H1 (cell line): ENCODE results near the gene DAZAP1. TPM values are rescaled to one million over a fixed set of nuclear protein-coding genes. Genes with fewer than 3 reads are reported as not detected.

Experiments used
- CTCF ChIA-PET: fragments of 300-600 bp; sonication (Branson Sonifier 250); formaldehyde crosslinking; loops from one replicate; lab custom pipeline; 2021; ENCODE audit not compliant: partially characterized antibody; lab: Charles Lee
- POLR2A ChIA-PET: fragments of 300-600 bp; sonication (Branson Sonifier 250); formaldehyde crosslinking; loops from one replicate; lab custom pipeline; 2021; ENCODE audit warnings: inconsistent platforms; ENCODE audit not compliant: partially characterized antibody; lab: Charles Lee
- DNase-seq, 2 experiments: peaks; one replicate each; pipeline versions ENCODE4 v3.0.0 to v3.0.0-alpha.2; 2010 to 2022; ENCODE audit warnings: low spot score in 2 of 2, low read depth in 1 of 2, mixed read lengths in 1 of 2
- FAIRE-seq: peaks from 2 replicates; lab custom pipeline; 2011; peaks lifted over from hg19 to GRCh38; lab: Jason Lieb, UNC
- H2AFZ ChIP-seq: 2 replicates; pipeline ENCODE4 v1.8.1; 2012; ENCODE audit warnings: low read length, inconsistent platforms
- H2AK5ac ChIP-seq: 2 replicates; pipeline ENCODE4 v1.6.1; 2013; ENCODE audit warnings: low read depth, low read length
- H2BK120ac ChIP-seq: replicated peaks from 2 replicates; pipeline ENCODE3; 2013; ENCODE audit warnings: low read depth, low read length, inconsistent platforms
- H2BK12ac ChIP-seq: 2 replicates; pipeline ENCODE4 v1.6.1; 2013; ENCODE audit warnings: low read depth, low read length
- H2BK15ac ChIP-seq: 2 replicates; pipeline ENCODE4 v1.6.1; 2013; ENCODE audit warnings: low read length
- H2BK20ac ChIP-seq: 2 replicates; pipeline ENCODE4 v1.6.1; 2013; ENCODE audit warnings: low read length
- H2BK5ac ChIP-seq: 2 replicates; pipeline ENCODE4 v1.6.1; 2013; ENCODE audit warnings: low read depth, low read length
- H3K14ac ChIP-seq: 2 replicates; pipeline ENCODE4 v1.6.1; 2013; ENCODE audit warnings: inconsistent platforms; ENCODE audit not compliant: insufficient read length
- H3K18ac ChIP-seq: 2 replicates; pipeline ENCODE4 v1.6.1; 2013; ENCODE audit warnings: low read length; ENCODE audit errors: extremely low read depth
- H3K23ac ChIP-seq: 2 replicates; pipeline ENCODE4 v1.6.1; 2013; ENCODE audit warnings: inconsistent platforms; ENCODE audit not compliant: insufficient read length
- H3K23me2 ChIP-seq: 2 replicates; pipeline ENCODE4 v1.6.1; 2013; ENCODE audit warnings: low read depth, low read length
- H3K27ac ChIP-seq: 2 replicates; pipeline ENCODE4 v1.6.1; 2011; ENCODE audit warnings: low read depth, low read length, inconsistent platforms
- H3K27me3 ChIP-seq, 4 experiments: replicated peaks in 1 of 4; 1 replicate in 1 of 4; 2 replicates in 3 of 4; pipeline versions ENCODE4 v1.6.1 to v1.8.1; 2011 to 2013; ENCODE audit warnings: low read length in 3 of 4, mild to moderate bottlenecking in 3 of 4, inconsistent platforms in 2 of 4, mixed read lengths in 2 of 4, moderate library complexity in 1 of 4; ENCODE audit not compliant: control insufficient read depth in 3 of 4, insufficient read depth in 3 of 4; ENCODE audit errors: extremely low read depth in 1 of 4
- H3K36me3 ChIP-seq, 4 experiments: 2 replicates each; pipeline versions ENCODE4 v1.6.1 to v1.8.1; 2011 to 2013; ENCODE audit warnings: mild to moderate bottlenecking in 4 of 4, low read length in 3 of 4, moderate library complexity in 2 of 4, control low read depth in 1 of 4, inconsistent platforms in 1 of 4; ENCODE audit not compliant: insufficient read depth in 4 of 4, control insufficient read depth in 2 of 4
- H3K4ac ChIP-seq: replicated peaks from 2 replicates; pipeline ENCODE3; 2013; ENCODE audit warnings: low read length, low read depth, mixed read lengths, inconsistent platforms; ENCODE audit not compliant: insufficient read length
- H3K4me1 ChIP-seq, 4 experiments: replicated peaks in 1 of 4; 1 replicate in 1 of 4; 2 replicates in 3 of 4; pipeline versions ENCODE4 v1.6.1 to v1.8.1; 2011 to 2013; ENCODE audit warnings: low read length in 3 of 4, inconsistent platforms in 2 of 4, mixed read lengths in 1 of 4; ENCODE audit not compliant: insufficient read depth in 4 of 4, control insufficient read depth in 3 of 4
- H3K4me2 ChIP-seq, 2 experiments: 2 replicates each; pipeline versions ENCODE4 v1.6.1 to v1.8.1; 2011 to 2013; ENCODE audit warnings: low read depth in 2 of 2, low read length in 2 of 2, control low read depth in 1 of 2, inconsistent platforms in 1 of 2, mild to moderate bottlenecking in 1 of 2; ENCODE audit not compliant: insufficient read depth in 1 of 2
- H3K4me3 ChIP-seq, 4 experiments: fragments of 200-600, 300-600 bp in 1 of 4; sonication (generic), shearing (Covaris generic), sonication (Bioruptor Twin) in 1 of 4; 2 replicates each; pipeline versions ENCODE4 v1.5.1 to v1.8.1; 2011 to 2016; ENCODE audit warnings: low read length in 4 of 4, low read depth in 3 of 4, control low read depth in 2 of 4, inconsistent platforms in 2 of 4, mild to moderate bottlenecking in 2 of 4, mixed read lengths in 1 of 4, moderate library complexity in 1 of 4; ENCODE audit not compliant: insufficient read depth in 2 of 4; ENCODE audit errors: extremely low read depth in 1 of 4
- H3K56ac ChIP-seq: replicated peaks from 2 replicates; pipeline ENCODE3; 2013; ENCODE audit warnings: low read depth, mild to moderate bottlenecking, mixed read lengths, low read length, inconsistent platforms; ENCODE audit not compliant: insufficient read length
- H3K79me1 ChIP-seq: 2 replicates; pipeline ENCODE4 v1.6.1; 2013; ENCODE audit warnings: low read depth, low read length, control low read depth
- H3K79me2 ChIP-seq, 2 experiments: 2 replicates each; pipeline versions ENCODE4 v1.6.1 to v1.8.1; 2012 to 2013; ENCODE audit warnings: low read length in 2 of 2, mild to moderate bottlenecking in 2 of 2, inconsistent platforms in 1 of 2; ENCODE audit not compliant: insufficient read depth in 2 of 2, control insufficient read depth in 1 of 2
- H3K9ac ChIP-seq, 4 experiments: replicated peaks in 1 of 4; 1 replicate in 1 of 4; 2 replicates in 3 of 4; pipeline versions ENCODE4 v1.6.1 to v1.8.1; 2011 to 2013; ENCODE audit warnings: low read depth in 3 of 4, low read length in 3 of 4, control low read depth in 2 of 4, mild to moderate bottlenecking in 2 of 4, moderate library complexity in 2 of 4, inconsistent platforms in 1 of 4; ENCODE audit errors: extremely low read depth in 1 of 4
- H3K9me3 ChIP-seq, 2 experiments: 2 replicates each; pipeline versions ENCODE4 v1.6.1 to v1.8.1; 2012 to 2013; ENCODE audit warnings: mild to moderate bottlenecking in 2 of 2, moderate library complexity in 2 of 2, control low read depth in 1 of 2, inconsistent platforms in 1 of 2, low read depth in 1 of 2, low read length in 1 of 2, mixed read lengths in 1 of 2; ENCODE audit not compliant: insufficient read depth in 2 of 2
- H4K20me1 ChIP-seq, 2 experiments: replicated peaks in 1 of 2; 2 replicates each; pipeline versions ENCODE3 to v1.8.1; 2011 to 2013; ENCODE audit warnings: inconsistent platforms in 2 of 2, low read length in 2 of 2, mild to moderate bottlenecking in 1 of 2; ENCODE audit not compliant: insufficient read depth in 2 of 2, control insufficient read depth in 1 of 2
- H4K5ac ChIP-seq: 2 replicates; pipeline ENCODE4 v1.6.1; 2013; ENCODE audit warnings: low read length, low read depth, mixed read lengths, inconsistent platforms; ENCODE audit not compliant: insufficient read length
- H4K8ac ChIP-seq: 2 replicates; pipeline ENCODE4 v1.8.0; 2013; ENCODE audit warnings: mild to moderate bottlenecking, moderate library complexity, low read length, inconsistent platforms; ENCODE audit not compliant: insufficient read depth; ENCODE audit errors: extremely low read depth
- H4K91ac ChIP-seq: replicated peaks from 2 replicates; pipeline ENCODE3; 2013; ENCODE audit warnings: low read length, mixed read lengths, inconsistent platforms; ENCODE audit not compliant: insufficient read length
- BCL11A ChIP-seq, 2 experiments: IDR thresholded peaks; one replicate each; pipeline ENCODE4 v1.6.1; 2011; ENCODE audit warnings: low read depth in 2 of 2, low read length in 2 of 2, mild to moderate bottlenecking in 2 of 2
- JUND ChIP-seq: IDR thresholded peaks from 2 replicates; pipeline ENCODE4 v1.6.1; 2011; ENCODE audit warnings: mild to moderate bottlenecking, improper control_type of control experiment, low read length
- KDM5A ChIP-seq: fragments of 200-600 bp; IDR thresholded peaks from 2 replicates; pipeline ENCODE4 v1.7.1; 2012; ENCODE audit warnings: mild to moderate bottlenecking, low read length, inconsistent platforms, mixed read lengths
- MAFK ChIP-seq: IDR thresholded peaks from 2 replicates; pipeline ENCODE4 v1.6.1; 2012; ENCODE audit warnings: low read depth, mild to moderate bottlenecking, improper control_type of control experiment, low read length
- POLR2AphosphoS5 ChIP-seq: IDR thresholded peaks from 2 replicates; pipeline ENCODE4 v1.6.1; 2011; ENCODE audit warnings: low read depth, low read length
- RFX5 ChIP-seq: IDR thresholded peaks from 2 replicates; pipeline ENCODE4 v1.6.1; 2011; ENCODE audit warnings: low read depth, low read length, improper control_type of control experiment, borderline replicate concordance
- SAP30 ChIP-seq: fragments of 300-600 bp; sonication (generic); IDR thresholded peaks from 2 replicates; pipeline ENCODE4 v1.7.1; 2012; ENCODE audit warnings: low read length, moderate library complexity, mild to moderate bottlenecking, inconsistent platforms; ENCODE audit not compliant: insufficient read depth, insufficient replicate concordance
- TCF12 ChIP-seq: IDR thresholded peaks from 2 replicates; pipeline ENCODE4 v1.6.1; 2011; ENCODE audit warnings: low read depth, mild to moderate bottlenecking, low read length
- WGBS, 2 experiments: shearing (Covaris generic) in 1 of 2; methylation state at CpG; one replicate each; pipeline versions ENCODE4 v1.1.6 to v1.1.7; 2013 to 2015; ENCODE audit warnings: low lambda C conversion rate in 2 of 2, mixed read lengths in 2 of 2, inconsistent platforms in 1 of 2, low coverage in 1 of 2, missing lambda C conversion rate in 1 of 2; ENCODE audit not compliant: insufficient replicate concordance in 2 of 2, insufficient coverage in 1 of 2, insufficient read length in 1 of 2; ENCODE audit errors: extremely low coverage in 1 of 2, missing lambda C conversion rate in 1 of 2; 5-methylcytosine and 5-hydroxymethylcytosine counted together
- polyA plus RNA-seq, 7 experiments: library from polyadenylated mRNA; depleted of rRNA in 3 of 7; stranded (reverse) in 5 of 7; unstranded in 2 of 7; fragments of >200 nt in 5 of 7; fragments of 200-250 nt in 2 of 7; gene quantifications; 1 replicate in 5 of 7; 2 replicates in 1 of 7; 4 replicates in 1 of 7; pipeline versions ENCODE4 v1.2.1 to v1.2.3, GENCODE V29; 2011 to 2013; ENCODE audit warnings: missing spikeins in 2 of 7, mixed read lengths in 2 of 7
- total RNA-seq: library from RNA; stranded (reverse); fragmentation: NEBNext Ultra II Directional; extraction: Animal tissue kit (Norgen Biotek cat#: 25700); gene quantifications from 2 replicates; pipeline ENCODE4 v1.2.1, GENCODE V29; 2021
- TF ChIP-seq, protein P1 (sequence below): IDR thresholded peaks from 2 replicates; pipeline ENCODE4 v1.6.1; 2012; ENCODE audit warnings: inconsistent platforms
- TF ChIP-seq, protein P2 (sequence below): IDR thresholded peaks from 2 replicates; pipeline ENCODE4 v1.6.1; 2012; ENCODE audit warnings: low read length, inconsistent platforms

DAZAP1 gene
- total and polyA plus RNA-seq, 2 of the 8 experiments (the other 6 are each of a cell fraction or from before 2014, with no cell fraction given) = 79.6 to 341 TPM

DNA sequence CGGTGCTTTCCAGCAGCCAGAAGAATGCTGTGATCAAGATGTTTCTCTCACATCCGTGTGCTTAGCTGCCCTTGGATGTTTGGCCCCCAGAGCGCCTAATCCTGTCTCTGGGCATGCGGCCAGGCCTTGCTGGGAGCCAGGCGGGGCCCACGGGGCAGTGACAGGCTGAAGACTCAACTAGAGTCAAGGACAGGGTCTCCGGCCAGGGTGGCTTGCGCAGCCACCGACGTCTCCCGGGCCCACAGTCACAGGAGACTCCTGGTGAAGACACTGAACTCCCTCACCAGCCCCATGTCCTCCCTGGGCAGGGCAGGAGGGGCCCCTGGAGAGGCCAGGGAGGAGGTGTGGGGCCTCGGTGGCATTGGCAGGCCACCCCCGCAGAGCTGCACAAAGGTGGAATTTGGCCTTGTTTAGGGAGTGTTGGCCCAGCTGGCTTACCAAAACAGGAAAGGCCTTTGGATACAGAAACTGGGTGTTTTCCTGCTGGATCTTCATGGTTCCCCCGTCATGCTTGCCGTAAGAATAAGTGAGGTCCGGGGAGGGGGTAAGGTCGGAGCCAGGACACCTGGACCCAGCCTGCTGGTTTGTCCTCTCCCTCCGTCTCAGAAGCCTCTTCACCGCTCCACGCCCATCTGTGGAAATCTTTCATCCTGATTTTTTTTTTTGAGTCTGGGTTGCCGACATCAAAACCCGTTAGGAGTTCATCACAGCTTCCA, 33.7 kb upstream of the DAZAP1 start:
- 91% methylated on average over 21 of the region's 22 CpGs; no CpG with 5 or more reads in 1 of the 2 experiments for WGBS, 2 experiments
- Histone ChIP-seq H4K5ac (no peak overlapping the region), H2BK5ac (no peak overlapping the region), H3K23ac (no peak overlapping the region), H3K79me1 (peaks cover 2% of the 10 kb centered on the region; the same call in 1 of the 2 replicates), H3K4ac (no peak overlapping the region), H3K23me2 (no peaks in the 10 kb centered on the region), H3K14ac (no peak overlapping the region), H2BK120ac (no peak overlapping the region), H2BK20ac (no peak overlapping the region), H3K4me2 (no peak overlapping the region), H3K79me2 (no peaks in the 10 kb centered on the region), H3K9me3 (no peaks in the 10 kb centered on the region), H3K27ac (no peak overlapping the region), H3K27me3 (no peaks in the 10 kb centered on the region), H3K18ac (no peak overlapping the region), H2AK5ac (no peak overlapping the region), H3K4me3 (no peak overlapping the region), H3K9ac (no peak overlapping the region), H3K36me3 (peaks cover 14 to 54% (median 38%) of the 10 kb centered on the region in 4 experiments), H4K91ac (no peak overlapping the region), H4K20me1 (peaks cover 0 to 12% of the 10 kb centered on the region in 2 experiments), H2BK12ac (no peak overlapping the region), H4K8ac (no peak overlapping the region), H3K56ac (no peak overlapping the region), H2AFZ (no peak overlapping the region), H3K4me1 (no peaks in the 10 kb centered on the region; a peak in 1 of 7 replicates), H2BK15ac (no peak overlapping the region)
- CTCF ChIA-PET = interaction anchor here (0.7 to 1.3 kb wide), 5 partner anchors 9 to 93 kb away, joined by 3 to 4 read pairs (median 3); no protein-coding TSS in a partner anchor
- DNase-seq (no peak), FAIRE-seq (no peak)
- POLR2A ChIA-PET = interaction anchor here (0.7 to 1.7 kb wide), 4 partner anchors 9 to 100 kb away, joined by 3 to 9 read pairs (median 4); partner anchors contain the start of gene NDUFS7
- TF ChIP-seq TCF12 (no peak), KDM5A (no peak), JUND (no peak), SAP30 (no peak), POLR2AphosphoS5 (no peak), BCL11A (IDR thresholded peaks at IDR 0.05; ENCODE audit: low read depth in 2 of 2, low read length in 2 of 2) (no peak), MAFK (no peak), RFX5 (no peak)
- TF ChIP-seq, protein P1, sequence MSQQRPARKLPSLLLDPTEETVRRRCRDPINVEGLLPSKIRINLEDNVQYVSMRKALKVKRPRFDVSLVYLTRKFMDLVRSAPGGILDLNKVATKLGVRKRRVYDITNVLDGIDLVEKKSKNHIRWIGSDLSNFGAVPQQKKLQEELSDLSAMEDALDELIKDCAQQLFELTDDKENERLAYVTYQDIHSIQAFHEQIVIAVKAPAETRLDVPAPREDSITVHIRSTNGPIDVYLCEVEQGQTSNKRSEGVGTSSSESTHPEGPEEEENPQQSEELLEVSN = no peak
- TF ChIP-seq, protein P2, sequence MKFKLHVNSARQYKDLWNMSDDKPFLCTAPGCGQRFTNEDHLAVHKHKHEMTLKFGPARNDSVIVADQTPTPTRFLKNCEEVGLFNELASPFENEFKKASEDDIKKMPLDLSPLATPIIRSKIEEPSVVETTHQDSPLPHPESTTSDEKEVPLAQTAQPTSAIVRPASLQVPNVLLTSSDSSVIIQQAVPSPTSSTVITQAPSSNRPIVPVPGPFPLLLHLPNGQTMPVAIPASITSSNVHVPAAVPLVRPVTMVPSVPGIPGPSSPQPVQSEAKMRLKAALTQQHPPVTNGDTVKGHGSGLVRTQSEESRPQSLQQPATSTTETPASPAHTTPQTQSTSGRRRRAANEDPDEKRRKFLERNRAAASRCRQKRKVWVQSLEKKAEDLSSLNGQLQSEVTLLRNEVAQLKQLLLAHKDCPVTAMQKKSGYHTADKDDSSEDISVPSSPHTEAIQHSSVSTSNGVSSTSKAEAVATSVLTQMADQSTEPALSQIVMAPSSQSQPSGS = no peak
